ENCODE results near the gene ERBB4.
"Not testable (repeated sequence)": the region's sequence is repeated elsewhere in the genome, so short reads cannot be mapped to it uniquely, and the experiment has no call there.

The ERBB4 gene

GRCh38 chr2:212109792-212110680 is 428.6 kb downstream of the ERBB4 start:
- DNase-seq (ENCODE audit: low read depth): no peak
- TF ChIP-seq, protein P1, sequence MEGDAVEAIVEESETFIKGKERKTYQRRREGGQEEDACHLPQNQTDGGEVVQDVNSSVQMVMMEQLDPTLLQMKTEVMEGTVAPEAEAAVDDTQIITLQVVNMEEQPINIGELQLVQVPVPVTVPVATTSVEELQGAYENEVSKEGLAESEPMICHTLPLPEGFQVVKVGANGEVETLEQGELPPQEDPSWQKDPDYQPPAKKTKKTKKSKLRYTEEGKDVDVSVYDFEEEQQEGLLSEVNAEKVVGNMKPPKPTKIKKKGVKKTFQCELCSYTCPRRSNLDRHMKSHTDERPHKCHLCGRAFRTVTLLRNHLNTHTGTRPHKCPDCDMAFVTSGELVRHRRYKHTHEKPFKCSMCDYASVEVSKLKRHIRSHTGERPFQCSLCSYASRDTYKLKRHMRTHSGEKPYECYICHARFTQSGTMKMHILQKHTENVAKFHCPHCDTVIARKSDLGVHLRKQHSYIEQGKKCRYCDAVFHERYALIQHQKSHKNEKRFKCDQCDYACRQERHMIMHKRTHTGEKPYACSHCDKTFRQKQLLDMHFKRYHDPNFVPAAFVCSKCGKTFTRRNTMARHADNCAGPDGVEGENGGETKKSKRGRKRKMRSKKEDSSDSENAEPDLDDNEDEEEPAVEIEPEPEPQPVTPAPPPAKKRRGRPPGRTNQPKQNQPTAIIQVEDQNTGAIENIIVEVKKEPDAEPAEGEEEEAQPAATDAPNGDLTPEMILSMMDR (conservative IDR thresholded peaks at IDR 0.05; ENCODE audit: control insufficient read depth, insufficient read depth, low read depth, low read length): no peak
- no peak overlapping the region for H3K4me3 ChIP-seq (ENCODE audit: control insufficient read depth, low read depth, low read length)

- TF ChIP-seq, protein P1 (conservative IDR thresholded peaks at IDR 0.05; ENCODE audit: control insufficient read depth, insufficient read depth, low read depth, low read length): no peak
- no peak overlapping the region for H3K4me3 ChIP-seq (ENCODE audit: control insufficient read depth, low read depth, low read length)
- no peak for DNase-seq (ENCODE audit: low read depth)
Observed at GRCh38 chr2:212109217-212109616, 429.4 kb downstream of the ERBB4 start.

- no peak overlapping the region for H3K4me3 ChIP-seq (ENCODE audit: control insufficient read depth, low read depth, low read length)
Observed at GRCh38 chr2:212107989-212108388, 430.6 kb downstream of the ERBB4 start.

GRCh38 chr2:212107014-212107413 is 431.6 kb downstream of the ERBB4 start:
- TF ChIP-seq, protein P1 (conservative IDR thresholded peaks at IDR 0.05; ENCODE audit: control insufficient read depth, insufficient read depth, low read depth, low read length): no peak
- no peak for DNase-seq (ENCODE audit: low read depth)
- no peak overlapping the region for H3K4me3 ChIP-seq (ENCODE audit: control insufficient read depth, low read depth, low read length)

More at GRCh38 chr2:212107989-212108388, 430.6 kb downstream of the ERBB4 start:
- DNase-seq (ENCODE audit: low read depth): no peak
- TF ChIP-seq, protein P1 (conservative IDR thresholded peaks at IDR 0.05; ENCODE audit: control insufficient read depth, insufficient read depth, low read depth, low read length): no peak

GRCh38 chr2:212106536-212106935 is 432.1 kb downstream of the ERBB4 start:
- not testable (repeated sequence) for H3K4me3 ChIP-seq (ENCODE audit: control insufficient read depth, low read depth, low read length); DNase-seq (ENCODE audit: low read depth)

DNA sequence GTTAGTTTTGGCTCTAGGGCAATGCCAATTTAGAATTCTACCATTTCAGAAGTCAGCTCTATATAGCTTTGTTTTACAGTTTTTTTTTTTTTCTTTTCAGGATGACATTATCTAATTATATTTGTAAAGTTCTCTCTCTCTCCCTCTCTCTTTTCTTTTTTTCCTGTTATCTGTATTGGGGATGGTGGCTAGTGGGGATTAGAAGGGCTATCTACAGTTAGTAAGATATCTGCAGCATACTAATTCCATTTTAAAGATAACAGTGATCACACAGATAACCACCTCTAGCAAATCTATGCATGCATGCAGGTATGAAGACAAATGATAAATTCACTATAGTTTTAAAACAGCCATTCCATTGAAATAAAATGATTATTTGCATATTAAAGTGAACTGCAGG is 438.9 kb downstream of the ERBB4 start:
- DNase-seq (ENCODE audit: low read depth): no peak
- TF ChIP-seq, protein P1 (conservative IDR thresholded peaks at IDR 0.05; ENCODE audit: control insufficient read depth, insufficient read depth, low read depth, low read length): no peak
- no peak overlapping the region for H3K4me3 ChIP-seq (ENCODE audit: control insufficient read depth, low read depth, low read length)

DNA sequence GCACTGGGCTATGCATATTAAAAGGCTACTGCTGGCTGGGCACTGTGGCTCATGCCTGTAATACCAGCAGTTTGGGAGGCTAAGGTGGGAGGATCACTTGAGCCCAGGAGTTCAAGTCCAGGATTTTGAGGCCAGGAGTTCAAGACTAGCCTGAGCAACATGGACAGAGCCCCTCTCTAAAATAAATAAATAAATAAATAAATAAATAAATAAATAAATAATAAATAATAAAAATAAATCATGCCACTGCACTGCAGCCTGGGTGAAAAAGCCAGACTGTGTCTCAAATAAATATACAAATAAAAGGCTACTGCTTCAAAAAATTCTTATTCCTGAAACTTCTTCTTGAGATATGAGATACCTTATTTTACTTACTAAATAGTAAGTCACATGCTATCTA is 439.6 kb downstream of the ERBB4 start:
- no peak overlapping the region for H3K4me3 ChIP-seq (ENCODE audit: control insufficient read depth, low read depth, low read length)
- DNase-seq (ENCODE audit: low read depth): no peak
- TF ChIP-seq, protein P1 (conservative IDR thresholded peaks at IDR 0.05; ENCODE audit: control insufficient read depth, insufficient read depth, low read depth, low read length): no peak
